Gastrocnemius medialis (tissue), 4 donors: ENCODE measurements around the gene EPHB2. TPM values are rescaled to one million over a fixed set of nuclear protein-coding genes. Genes with fewer than 3 reads are reported as not detected.
A peak's percentile ranks its signal among the peaks of the same experiment; 100 is the strongest.

Experiments
- ATAC-seq, 2 donors: fragments of 150-250 bp; one replicate each; pipeline ENCODE4 v1.9.1; 2016
- DNase-seq, 2 donors: peaks; one replicate each; pipeline ENCODE4 v3.0.0-alpha.2; 2019
- H3K27ac ChIP-seq, 4 donors: fragments of 200-600 bp; sonication (generic); 1 replicate in 1 of 4; 2 replicates in 3 of 4; pipeline ENCODE4 v1.5.1; 2016 to 2018; ENCODE audit warnings: mild to moderate bottlenecking in 2 of 4, moderate library complexity in 1 of 4
- H3K27me3 ChIP-seq, 3 donors: fragments of 200-600 bp; sonication (generic) in 2 of 3; 1 replicate in 1 of 3; 2 replicates in 2 of 3; pipeline versions ENCODE4 v1.5.1 to v1.6.0; 2016 to 2019; ENCODE audit warnings: mild to moderate bottlenecking in 1 of 3, moderate library complexity in 1 of 3
- H3K36me3 ChIP-seq, 2 donors: fragments of 200-600 bp; sonication (generic) in 1 of 2; one replicate each; pipeline ENCODE4 v1.5.1; 2017 to 2018
- H3K4me1 ChIP-seq, 2 donors: fragments of 200-600 bp; sonication (generic) in 1 of 2; one replicate each; pipeline ENCODE4 v1.5.1; 2016 to 2017; ENCODE audit warnings: mild to moderate bottlenecking in 2 of 2
- H3K4me3 ChIP-seq, 4 donors: fragments of 200-600 bp; sonication (generic) in 3 of 4; 1 replicate in 1 of 4; 2 replicates in 3 of 4; pipeline ENCODE4 v1.5.1; 2016 to 2019; ENCODE audit warnings: mild to moderate bottlenecking in 2 of 4
- H3K9me3 ChIP-seq, 3 donors: fragments of 200-600 bp; sonication (generic) in 2 of 3; 1 replicate in 1 of 3; 2 replicates in 2 of 3; pipeline ENCODE4 v1.5.1; 2016 to 2019
- CTCF ChIP-seq, 5 experiments: fragments of 450-650 bp in 3 of 5; fragments of 200-600 bp in 2 of 5; sonication (generic) in 2 of 5; IDR thresholded peaks in 4 of 5; conservative IDR thresholded peaks in 1 of 5; 1 replicate in 4 of 5; 2 replicates in 1 of 5; pipeline ENCODE4 v1.5.1; 2016 to 2019; ENCODE audit warnings: antibody characterized with exemption in 5 of 5, mild to moderate bottlenecking in 3 of 5, moderate library complexity in 3 of 5
- POLR2A ChIP-seq, 2 donors: fragments of 450-650 bp; IDR thresholded peaks; one replicate each; pipeline ENCODE4 v1.6.1; 2017; ENCODE audit warnings: antibody characterized with exemption in 2 of 2, mild to moderate bottlenecking in 2 of 2, moderate library complexity in 2 of 2
- in situ Hi-C, 4 donors: fragments of 200-750 bp; cut with MboI; loops; one replicate each; pipeline versions ENCODE4 v1.15.0 to v1.8.0; 2017; ENCODE audit warnings: low sequenced_read_pairs in 4 of 4
- intact Hi-C: fragments of 100-400 bp; cut with DNase I; formaldehyde crosslinking; loops from one replicate; pipeline ENCODE4 v1.15.1; 2023; ENCODE audit warnings: low total_unique reads
- total RNA-seq, 4 donors: library from RNA; depleted of rRNA; stranded (reverse); fragments of >200 nt; gene quantifications; one replicate each; pipeline versions ENCODE4 v1.1.0 to v1.2.3, GENCODE V29; 2016

Gene EPHB2
- total RNA-seq, 4 donors from 2014 or later, result 0.07 to 0.58 (median 0.24) TPM; not detected in 1

- H3K4me1 ChIP-seq, result peaks cover 8 to 12% of the 10 kb centered on the region in 2 donors
- in situ Hi-C loops (no loop called here), intact Hi-C loops (no loop called here)
- no peaks in the 10 kb centered on the region for H3K36me3 ChIP-seq
- H3K4me3 ChIP-seq, result no peak overlapping the region
- TF ChIP-seq POLR2A (IDR thresholded peaks at IDR 0.05) (no peak), CTCF (IDR thresholded peaks at IDR 0.05 in 4 of 5, conservative IDR thresholded peaks at IDR 0.05 in 1 of 5) (no peak)
- ATAC-seq, result peak in 1 of 2 donors; percentile 39
- no peak overlapping the region for H3K27ac ChIP-seq
- DNase-seq, result peak in 1 of 2 donors; percentile 23
- H3K9me3 ChIP-seq, result no peaks in the 10 kb centered on the region
- no peaks in the 10 kb centered on the region for H3K27me3 ChIP-seq
These were observed 68.4 kb downstream of the EPHB2 start for GRCh38 chr1:22778862-22779520.

GRCh38 chr1:22780696-22781095 lies 70.1 kb downstream of the EPHB2 start:
- intact Hi-C loops (no loop called here), in situ Hi-C loops (no loop called here)
- no peak for DNase-seq
- no peaks in the 10 kb centered on the region for H3K9me3 ChIP-seq
- peaks cover 8 to 10% of the 10 kb centered on the region in 2 donors for H3K4me1 ChIP-seq
- no peaks in the 10 kb centered on the region for H3K27me3 ChIP-seq
- H3K36me3 ChIP-seq, result no peaks in the 10 kb centered on the region
- TF ChIP-seq POLR2A (IDR thresholded peaks at IDR 0.05) (no peak), CTCF (IDR thresholded peaks at IDR 0.05 in 4 of 5, conservative IDR thresholded peaks at IDR 0.05 in 1 of 5) (no peak)
- no peak overlapping the region for H3K27ac ChIP-seq
- no peak overlapping the region for H3K4me3 ChIP-seq
- no peak for ATAC-seq

GRCh38 chr1:22781483-22781882 lies 70.8 kb downstream of the EPHB2 start:
- DNase-seq, result no peak
- no peaks in the 10 kb centered on the region for H3K27me3 ChIP-seq
- ATAC-seq, result no peak
- intact Hi-C loops (no loop called here), in situ Hi-C loops (no loop called here)
- H3K9me3 ChIP-seq, result no peaks in the 10 kb centered on the region
- no peak for TF ChIP-seq POLR2A (IDR thresholded peaks at IDR 0.05)
- TF ChIP-seq CTCF (IDR thresholded peaks at IDR 0.05 in 4 of 5, conservative IDR thresholded peaks at IDR 0.05 in 1 of 5), result no peak
- peaks cover 8 to 10% of the 10 kb centered on the region in 2 donors for H3K4me1 ChIP-seq
- no peak overlapping the region for H3K27ac ChIP-seq
- no peaks in the 10 kb centered on the region for H3K36me3 ChIP-seq
- no peak overlapping the region for H3K4me3 ChIP-seq

- Histone ChIP-seq H3K4me3 (no peak overlapping the region), H3K27ac (no peak overlapping the region), H3K36me3 (no peaks in the 10 kb centered on the region), H3K9me3 (no peaks in the 10 kb centered on the region), H3K27me3 (no peaks in the 10 kb centered on the region), H3K4me1 (peaks cover 8 to 10% of the 10 kb centered on the region in 2 donors)
- ATAC-seq (no peak), DNase-seq (no peak)
- TF ChIP-seq CTCF (IDR thresholded peaks at IDR 0.05 in 4 of 5, conservative IDR thresholded peaks at IDR 0.05 in 1 of 5) (no peak), POLR2A (IDR thresholded peaks at IDR 0.05) (no peak)
- in situ Hi-C loops, result no loop called here
- intact Hi-C loops, result no loop called here
These were observed 71.8 kb downstream of the EPHB2 start for GRCh38 chr1:22782406-22782805.

GRCh38 chr1:22784317-22784716 lies 73.7 kb downstream of the EPHB2 start:
- intact Hi-C loops, result no loop called here

More at GRCh38 chr1:22784317-22784716, 73.7 kb downstream of the EPHB2 start:
- Histone ChIP-seq H3K4me1 (no peaks in the 10 kb centered on the region), H3K9me3 (no peaks in the 10 kb centered on the region), H3K4me3 (no peak overlapping the region), H3K27ac (no peak overlapping the region), H3K27me3 (no peaks in the 10 kb centered on the region), H3K36me3 (no peaks in the 10 kb centered on the region)
- in situ Hi-C loops, result no loop called here
- no peak for TF ChIP-seq POLR2A (IDR thresholded peaks at IDR 0.05)
- no peak for TF ChIP-seq CTCF (IDR thresholded peaks at IDR 0.05 in 4 of 5, conservative IDR thresholded peaks at IDR 0.05 in 1 of 5)
- DNase-seq (no peak), ATAC-seq (no peak)
